A673 (cell line): ENCODE measurements around the gene NPAS2. TPM values are rescaled to one million over a fixed set of nuclear protein-coding genes. Genes with fewer than 3 reads are reported as not detected.

Experiments used
- BruUV-seq: library from RNA; stranded (reverse); fragments of 400-500 nt; replicated peaks from 2 replicates; lab custom pipeline; 2021; lab: Mats Ljungman, UMichigan
- CTCF ChIA-PET: fragments of 300-600 bp; sonication (Branson Sonifier 250); formaldehyde crosslinking; loops from one replicate; lab custom pipeline; 2022; ENCODE audit warnings: antibody characterized with exemption; lab: Charles Lee
- POLR2A ChIA-PET: fragments of 300-600 bp; sonication (Branson Sonifier 250); formaldehyde crosslinking; loops from one replicate; lab custom pipeline; 2022; ENCODE audit warnings: antibody characterized with exemption; ENCODE audit not compliant: low non-redundant PET; lab: Charles Lee
- DNase-seq: peaks from one replicate; pipeline ENCODE4 v3.0.0-alpha.2; 2015; ENCODE audit warnings: low spot score
- H3K27ac ChIP-seq: fragments of 200-600 bp; sonication (generic); 2 replicates; pipeline ENCODE4 v1.5.1; 2016; ENCODE audit warnings: mixed run types, low read depth, mild to moderate bottlenecking, mixed read lengths, antibody characterized with exemption, low read length; ENCODE audit not compliant: poor library complexity, severe bottlenecking
- H3K27me3 ChIP-seq: fragments of 200-600 bp; sonication (generic); replicated peaks from 2 replicates; pipeline ENCODE4 v1.6.1; 2017; ENCODE audit warnings: mixed run types, low read depth, mild to moderate bottlenecking, mixed read lengths, antibody characterized with exemption, low read length; ENCODE audit not compliant: insufficient read depth, poor library complexity
- H3K36me3 ChIP-seq: fragments of 200-600 bp; sonication (generic); 2 replicates; pipeline ENCODE4 v1.6.1; 2016; ENCODE audit warnings: mixed run types, mild to moderate bottlenecking, mixed read lengths, antibody characterized with exemption, low read length; ENCODE audit not compliant: insufficient read depth, poor library complexity, severe bottlenecking
- H3K4me1 ChIP-seq: fragments of 200-600 bp; sonication (generic); 2 replicates; pipeline ENCODE4 v1.6.1; 2017; ENCODE audit warnings: mixed run types, mild to moderate bottlenecking, mixed read lengths, antibody characterized with exemption, low read length; ENCODE audit not compliant: insufficient read depth, poor library complexity, severe bottlenecking
- H3K4me3 ChIP-seq: fragments of 200-600 bp; sonication (generic); 2 replicates; pipeline ENCODE4 v1.5.1; 2016; ENCODE audit warnings: low read depth, mixed run types, mild to moderate bottlenecking, mixed read lengths, low read length; ENCODE audit not compliant: poor library complexity, severe bottlenecking
- H3K9me3 ChIP-seq: fragments of 200-600 bp; sonication (generic); 2 replicates; pipeline ENCODE4 v1.6.1; 2016; ENCODE audit warnings: mixed run types, low read depth, mild to moderate bottlenecking, mixed read lengths, antibody characterized with exemption, low read length; ENCODE audit not compliant: poor library complexity, severe bottlenecking
- EZH2 ChIP-seq: fragments of 200-600 bp; sonication (generic); IDR thresholded peaks from 2 replicates; pipeline ENCODE4 v1.6.1; 2017; ENCODE audit warnings: borderline replicate concordance, low read depth, mild to moderate bottlenecking, mixed read lengths, antibody characterized with exemption, low read length; ENCODE audit not compliant: poor library complexity, severe bottlenecking
- intact Hi-C: fragments of 100-400 bp; cut with micrococcal nuclease; formaldehyde crosslinking; loops from one replicate; pipeline ENCODE4 v1.10.0; 2022; ENCODE audit not compliant: unreplicated experiment
- total RNA-seq: library from RNA; stranded (reverse); gene quantifications from 2 replicates; pipeline ENCODE4 v1.2.3, GENCODE V29; 2021
- TF ChIP-seq, protein P1 (sequence below): fragments of 300-800, 200-600 bp; sonication (generic); conservative IDR thresholded peaks from 2 replicates; pipeline ENCODE4 v1.5.1; 2017; ENCODE audit warnings: low read depth, mild to moderate bottlenecking, antibody characterized with exemption, low read length, moderate library complexity, mixed read lengths

NPAS2 gene
- total RNA-seq, 1 experiment from 2014 or later = 9.4 TPM

DNA sequence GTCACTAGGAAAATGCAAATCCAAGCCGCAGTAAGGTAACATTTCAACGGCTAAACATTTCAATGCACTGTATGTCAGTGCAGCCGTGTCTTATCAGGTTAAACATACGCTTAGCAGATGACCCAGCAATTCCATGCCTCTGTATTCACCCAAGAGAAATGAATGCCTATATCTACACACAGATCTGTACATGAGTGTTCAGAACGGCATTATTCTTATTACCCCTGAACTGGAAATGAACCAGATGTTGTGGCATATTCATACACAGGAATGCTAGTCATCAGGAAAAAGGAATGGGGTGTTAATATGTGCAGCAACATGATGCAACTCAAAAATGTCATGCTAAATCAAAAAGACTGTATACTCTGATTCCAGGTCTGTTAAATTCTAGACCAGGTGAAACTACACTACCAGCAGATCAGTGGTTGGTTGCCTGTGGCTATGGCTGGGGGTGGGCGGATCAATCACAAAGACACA, 101.8 kb downstream of the NPAS2 start:
- H3K4me1 ChIP-seq = no peaks in the 10 kb centered on the region
- BruUV-seq = no TSS peak
- no peaks in the 10 kb centered on the region for H3K36me3 ChIP-seq
- CTCF ChIA-PET = no interaction called here
- H3K9me3 ChIP-seq = no peaks in the 10 kb centered on the region
- H3K27me3 ChIP-seq = no peaks in the 10 kb centered on the region
- POLR2A ChIA-PET = no interaction called here
- H3K4me3 ChIP-seq = no peak overlapping the region
- intact Hi-C loops = no loop called here
- no peak overlapping the region for H3K27ac ChIP-seq
- DNase-seq = no peak
- no peak for TF ChIP-seq EZH2
- TF ChIP-seq, protein P1, sequence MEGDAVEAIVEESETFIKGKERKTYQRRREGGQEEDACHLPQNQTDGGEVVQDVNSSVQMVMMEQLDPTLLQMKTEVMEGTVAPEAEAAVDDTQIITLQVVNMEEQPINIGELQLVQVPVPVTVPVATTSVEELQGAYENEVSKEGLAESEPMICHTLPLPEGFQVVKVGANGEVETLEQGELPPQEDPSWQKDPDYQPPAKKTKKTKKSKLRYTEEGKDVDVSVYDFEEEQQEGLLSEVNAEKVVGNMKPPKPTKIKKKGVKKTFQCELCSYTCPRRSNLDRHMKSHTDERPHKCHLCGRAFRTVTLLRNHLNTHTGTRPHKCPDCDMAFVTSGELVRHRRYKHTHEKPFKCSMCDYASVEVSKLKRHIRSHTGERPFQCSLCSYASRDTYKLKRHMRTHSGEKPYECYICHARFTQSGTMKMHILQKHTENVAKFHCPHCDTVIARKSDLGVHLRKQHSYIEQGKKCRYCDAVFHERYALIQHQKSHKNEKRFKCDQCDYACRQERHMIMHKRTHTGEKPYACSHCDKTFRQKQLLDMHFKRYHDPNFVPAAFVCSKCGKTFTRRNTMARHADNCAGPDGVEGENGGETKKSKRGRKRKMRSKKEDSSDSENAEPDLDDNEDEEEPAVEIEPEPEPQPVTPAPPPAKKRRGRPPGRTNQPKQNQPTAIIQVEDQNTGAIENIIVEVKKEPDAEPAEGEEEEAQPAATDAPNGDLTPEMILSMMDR = no peak

DNA sequence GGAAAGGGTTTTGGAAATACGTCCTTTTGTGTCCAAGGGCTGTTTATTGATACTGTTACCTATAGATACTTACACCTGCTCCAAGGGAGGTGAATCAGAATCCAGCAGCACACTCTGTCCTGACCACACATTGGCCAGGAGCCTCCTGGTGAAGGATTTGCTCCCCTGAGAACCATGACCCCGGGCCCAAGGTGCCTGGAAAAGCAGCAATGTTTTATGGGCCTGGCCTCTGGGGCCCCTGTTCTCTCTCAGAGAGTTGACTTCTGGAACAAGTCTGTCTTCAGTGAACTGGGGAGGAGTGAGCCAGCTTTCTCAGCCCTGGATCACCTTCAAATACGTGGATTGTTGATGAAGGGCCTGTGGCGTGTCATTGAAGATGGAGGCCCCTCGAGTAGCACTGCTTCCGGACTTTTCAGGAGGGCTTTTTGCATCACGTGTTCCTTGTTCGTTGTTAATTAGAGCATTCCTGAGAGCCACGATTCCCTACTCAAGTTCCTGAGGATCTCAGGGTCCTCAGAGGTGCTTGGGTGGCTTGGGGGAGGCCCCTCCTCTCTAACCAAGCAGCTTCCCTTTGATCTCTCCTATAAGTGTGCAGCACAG, 103.6 kb downstream of the NPAS2 start:
- no peak for DNase-seq
- POLR2A ChIA-PET = no interaction called here
- Histone ChIP-seq H3K36me3 (no peaks in the 10 kb centered on the region), H3K27ac (no peak overlapping the region), H3K4me3 (no peak overlapping the region), H3K4me1 (no peaks in the 10 kb centered on the region), H3K27me3 (no peaks in the 10 kb centered on the region), H3K9me3 (no peaks in the 10 kb centered on the region)
- CTCF ChIA-PET = no interaction called here
- BruUV-seq = no TSS peak
- intact Hi-C loops = no loop called here
- no peak for TF ChIP-seq EZH2
- TF ChIP-seq, protein P1 = no peak

DNA sequence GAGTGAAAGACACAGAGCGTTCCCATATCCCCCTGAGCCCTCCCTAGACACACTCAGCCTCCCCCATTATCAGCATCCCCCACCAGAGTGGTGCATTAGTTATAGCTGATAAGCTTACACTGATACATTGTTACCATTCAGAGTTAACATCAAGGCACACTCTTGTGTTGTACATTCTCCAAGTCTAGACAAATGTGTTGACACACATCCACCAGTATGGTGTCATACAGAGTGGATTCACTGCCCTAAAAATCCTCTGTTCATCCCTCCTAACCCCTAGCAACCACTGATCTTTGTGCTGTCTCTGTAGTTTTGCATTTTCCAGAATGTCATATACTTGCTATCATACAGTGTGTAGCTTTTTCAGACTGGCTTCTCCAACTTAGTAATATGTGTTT, 104.2 kb downstream of the NPAS2 start:
- CTCF ChIA-PET = no interaction called here
- no peak for DNase-seq
- Histone ChIP-seq H3K27me3 (no peaks in the 10 kb centered on the region), H3K4me1 (no peaks in the 10 kb centered on the region), H3K27ac (no peak overlapping the region), H3K4me3 (no peak overlapping the region), H3K36me3 (no peaks in the 10 kb centered on the region), H3K9me3 (no peaks in the 10 kb centered on the region)
- POLR2A ChIA-PET = no interaction called here
- TF ChIP-seq, protein P1 = no peak
- no peak for TF ChIP-seq EZH2
- intact Hi-C loops = no loop called here
- BruUV-seq = no TSS peak
